Measurements from ENCODE around the gene RASSF1. TPM values are rescaled to one million over a fixed set of nuclear protein-coding genes. Genes with fewer than 3 reads are reported as not detected.

Gene RASSF1
- total RNA-seq, 2 experiments from 2014 or later = 33.0 to 36.0 TPM

DNA sequence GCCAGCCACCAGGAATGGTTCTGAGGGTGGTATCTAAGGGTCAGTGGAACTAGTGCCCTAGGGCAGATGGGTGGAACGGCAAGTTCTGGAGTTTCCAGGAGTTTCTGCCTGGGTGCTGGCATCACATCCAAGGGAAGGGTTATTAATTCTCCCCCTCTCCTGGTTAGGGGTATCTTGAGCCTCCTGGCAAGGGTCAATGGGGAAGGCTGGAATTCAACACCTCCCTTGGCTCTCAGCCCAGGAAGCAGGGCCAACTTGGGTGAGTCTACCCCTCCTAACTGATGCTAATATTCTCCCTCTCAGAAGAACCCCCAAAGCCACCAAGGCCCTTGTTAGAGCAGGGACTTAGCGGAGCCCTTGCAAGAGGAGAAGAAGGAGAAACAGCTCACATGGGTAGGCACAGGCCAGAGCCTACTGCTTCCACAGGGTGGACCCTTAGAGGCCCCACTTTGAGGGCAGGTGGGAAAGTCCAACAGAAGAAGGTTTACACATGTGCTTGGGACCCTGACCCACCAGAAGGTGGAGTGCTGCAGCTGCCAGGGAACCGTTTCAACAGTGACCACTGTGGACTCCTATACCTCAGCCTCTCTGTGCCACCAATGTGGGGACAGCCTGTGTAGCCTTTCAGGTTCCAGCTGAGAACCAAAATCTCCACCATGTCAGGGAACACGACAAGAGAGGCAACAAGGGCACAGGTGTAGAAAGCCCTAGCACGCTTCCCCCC lies 15.4 kb upstream of the RASSF1 start:
- Histone ChIP-seq H3K4me2 (ENCODE audit: low read length) (peak overlapping the region; percentile 82), H3K79me2 (ENCODE audit: insufficient read depth, low read depth, low read length) (peaks cover 23% of the 10 kb centered on the region; the same call in 1 of the 2 replicates), H3K9me3 (ENCODE audit: low read length) (no peaks in the 10 kb centered on the region), H3K27ac (ENCODE audit: low read depth, low read length, poor library complexity, severe bottlenecking) (no peak overlapping the region), H3K9me2 (ENCODE audit: insufficient read depth, low read length) (no peaks in the 10 kb centered on the region), H2AFZ (ENCODE audit: low read length) (no peak overlapping the region), H3K4me1 (ENCODE audit: insufficient read depth, low read length, poor library complexity, severe bottlenecking) (peaks cover 49% of the 10 kb centered on the region), H3K4me3 (ENCODE audit: low read depth, low read length, poor library complexity, severe bottlenecking) (peak overlapping the region; percentile 76), H4K20me1 (ENCODE audit: insufficient read depth, low read length) (0 out of 2 replicates have a peak, but pooled peaks cover 4% of the 10 kb centered on the region), H3K36me3 (ENCODE audit: insufficient read depth, low read length) (peaks cover 42% of the 10 kb centered on the region)
- CTCF ChIA-PET (ENCODE audit: unreplicated experiment) = no interaction called here
- TF ChIP-seq CTCF (conservative IDR thresholded peaks at IDR 0.05; ENCODE audit: low read length) = peak; percentile 34
- no peak for TF ChIP-seq EZH2phosphoT487 (IDR thresholded peaks at IDR 0.05; ENCODE audit: borderline replicate concordance, low read depth, low read length)
- intact Hi-C loops (cut with micrococcal nuclease; ENCODE audit: unreplicated experiment) = no loop called here
- POLR2A ChIA-PET = interaction anchor here (0.6 kb wide), 1 partner anchor 1128 kb away, joined by 4 read pairs; no protein-coding TSS in a partner anchor
- no TSS peak for BruUV-seq (replicated peaks)
- DNase-seq (ENCODE audit: low spot score) = no peak

- intact Hi-C loops (cut with micrococcal nuclease; ENCODE audit: unreplicated experiment) = loop anchor here (5.0 kb wide), 1 partner anchor 212 kb away; the partner anchor contains the start of genes C3orf18 and HEMK1
- H4K20me1 ChIP-seq (ENCODE audit: insufficient read depth, low read length) = 0 out of 2 replicates have a peak, but pooled peaks cover 4% of the 10 kb centered on the region
- DNase-seq (ENCODE audit: low spot score) = no peak
- POLR2A ChIA-PET = interaction anchor here (0.5 kb wide), 1 partner anchor 1082 kb away, joined by 5 read pairs; no protein-coding TSS in a partner anchor
- CTCF ChIA-PET (ENCODE audit: unreplicated experiment) = interaction anchor here (0.6 kb wide), 1 partner anchor 1657 kb away, joined by 3 read pairs; no protein-coding TSS in a partner anchor
- no peaks in the 10 kb centered on the region for H3K9me3 ChIP-seq (ENCODE audit: low read length)
- peaks cover 26% of the 10 kb centered on the region; the same call in 1 of the 2 replicates for H3K79me2 ChIP-seq (ENCODE audit: insufficient read depth, low read depth, low read length)
- TF ChIP-seq CTCF (conservative IDR thresholded peaks at IDR 0.05; ENCODE audit: low read length) = no peak
- no peak for TF ChIP-seq EZH2phosphoT487 (IDR thresholded peaks at IDR 0.05; ENCODE audit: borderline replicate concordance, low read depth, low read length)
- peaks cover 42% of the 10 kb centered on the region for H3K36me3 ChIP-seq (ENCODE audit: insufficient read depth, low read length)
- H3K4me2 ChIP-seq (ENCODE audit: low read length) = no peak overlapping the region
- H3K9me2 ChIP-seq (ENCODE audit: insufficient read depth, low read length) = no peaks in the 10 kb centered on the region
- H2AFZ ChIP-seq (ENCODE audit: low read length) = no peak overlapping the region
- peaks cover 52% of the 10 kb centered on the region for H3K4me1 ChIP-seq (ENCODE audit: insufficient read depth, low read length, poor library complexity, severe bottlenecking)
- H3K4me3 ChIP-seq (ENCODE audit: low read depth, low read length, poor library complexity, severe bottlenecking) = no peak overlapping the region
- no peak overlapping the region for H3K27ac ChIP-seq (ENCODE audit: low read depth, low read length, poor library complexity, severe bottlenecking)
- no TSS peak for BruUV-seq (replicated peaks)
Observed at GRCh38 chr3:50354850-50355249, 14.2 kb upstream of the RASSF1 start.
